HG03442 (cell line): ENCODE data around the gene CYP4F8.
"Not testable (repeated sequence)": the region's sequence is repeated elsewhere in the genome, so short reads cannot be mapped to it uniquely, and the experiment has no call there.

Source experiments
- ATAC-seq: cut with Tn5 transposase; IDR thresholded peaks from one replicate; pipeline ENCODE4 v1.9.1; 2021; ENCODE audit warnings: mild to moderate bottlenecking, moderate library complexity; ENCODE audit not compliant: unreplicated experiment

The CYP4F8 gene

DNA sequence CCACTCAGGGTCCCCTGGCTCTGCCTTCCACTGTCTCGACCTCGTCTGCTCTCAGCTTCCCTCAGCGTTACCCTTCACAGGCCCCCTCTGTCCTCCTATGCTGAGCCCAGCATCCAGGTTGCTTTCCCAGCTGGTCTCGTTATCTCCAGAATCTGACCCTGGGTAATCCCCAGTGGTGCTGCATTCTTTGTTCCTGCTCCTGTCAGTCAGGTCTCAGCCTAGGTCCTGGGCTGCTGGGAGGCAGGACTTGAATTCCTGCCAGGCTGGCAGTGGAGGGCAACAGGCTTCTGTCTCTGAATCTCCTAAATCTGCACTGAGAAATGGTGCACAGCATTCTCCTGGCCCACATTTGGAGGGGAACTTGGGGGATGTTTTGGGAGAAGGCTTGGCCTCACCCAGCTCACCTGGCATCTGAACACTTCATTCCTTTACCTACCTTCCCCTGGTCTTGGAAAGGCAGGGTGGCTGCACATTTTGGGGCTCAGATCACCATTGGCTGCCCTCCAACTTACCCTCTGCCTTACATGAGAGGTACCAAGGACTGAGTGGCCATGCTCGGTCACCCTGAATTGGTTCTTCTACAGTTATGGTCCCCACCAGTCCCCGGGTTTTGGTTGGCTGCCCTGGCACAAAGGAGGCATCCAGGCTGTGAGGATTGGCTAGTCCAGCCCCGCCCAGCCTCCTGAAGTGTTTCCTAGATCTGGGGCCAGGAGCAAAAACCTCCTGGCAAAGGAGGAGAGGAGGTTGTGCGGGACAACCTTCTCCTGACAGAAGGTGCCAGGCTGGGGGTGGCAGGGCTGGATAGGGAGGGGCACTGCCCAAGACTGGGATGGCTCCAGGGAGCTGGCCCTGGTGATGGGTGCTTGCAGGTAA lies at the start of gene CYP4F8:
CYP4F8 (plus strand) TSS at position 712 of the 873 bp plus-strand sequence. CDS start 399 bp downstream, outside the sequence.
- ATAC-seq, result no peak

DNA sequence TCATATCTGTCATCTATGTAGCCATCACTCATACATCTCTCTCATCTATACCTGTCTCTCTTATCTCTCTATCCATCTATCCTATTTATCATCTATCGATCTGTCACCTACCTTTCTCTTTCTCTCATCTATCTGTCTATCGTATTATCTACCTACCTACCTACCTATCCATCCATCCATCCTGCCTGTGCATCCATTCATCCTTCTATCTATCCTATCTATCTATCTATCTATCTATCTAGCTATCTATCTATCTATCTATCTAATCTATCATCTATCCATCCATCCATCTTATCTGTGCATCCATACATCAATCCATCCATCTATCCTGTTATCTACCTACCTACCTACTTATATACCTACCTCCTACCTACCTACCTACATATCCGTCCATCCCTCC lies 44.6 kb upstream of the CYP4F8 start:
- no peak for ATAC-seq

DNA sequence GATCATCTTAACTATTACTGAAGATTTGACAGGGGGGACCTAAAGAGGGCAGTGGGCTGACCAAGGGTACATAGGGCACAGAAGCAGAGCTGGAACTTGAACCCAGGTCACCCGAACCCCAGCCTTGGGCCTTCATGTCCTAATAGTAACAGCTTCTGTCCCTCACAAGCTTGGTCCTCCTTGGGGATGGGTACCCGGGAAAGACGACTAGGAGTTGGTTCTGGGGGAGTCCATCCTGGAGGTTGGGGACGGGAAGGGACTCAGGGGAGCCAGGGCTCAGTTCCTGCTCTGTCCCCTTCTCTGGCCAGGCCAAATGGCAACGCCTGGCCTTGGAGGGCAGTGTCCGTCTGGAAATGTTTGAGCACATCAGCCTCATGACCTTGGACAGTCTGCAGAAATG lies 39.6 kb upstream of the CYP4F8 start:
- ATAC-seq, result no peak

DNA sequence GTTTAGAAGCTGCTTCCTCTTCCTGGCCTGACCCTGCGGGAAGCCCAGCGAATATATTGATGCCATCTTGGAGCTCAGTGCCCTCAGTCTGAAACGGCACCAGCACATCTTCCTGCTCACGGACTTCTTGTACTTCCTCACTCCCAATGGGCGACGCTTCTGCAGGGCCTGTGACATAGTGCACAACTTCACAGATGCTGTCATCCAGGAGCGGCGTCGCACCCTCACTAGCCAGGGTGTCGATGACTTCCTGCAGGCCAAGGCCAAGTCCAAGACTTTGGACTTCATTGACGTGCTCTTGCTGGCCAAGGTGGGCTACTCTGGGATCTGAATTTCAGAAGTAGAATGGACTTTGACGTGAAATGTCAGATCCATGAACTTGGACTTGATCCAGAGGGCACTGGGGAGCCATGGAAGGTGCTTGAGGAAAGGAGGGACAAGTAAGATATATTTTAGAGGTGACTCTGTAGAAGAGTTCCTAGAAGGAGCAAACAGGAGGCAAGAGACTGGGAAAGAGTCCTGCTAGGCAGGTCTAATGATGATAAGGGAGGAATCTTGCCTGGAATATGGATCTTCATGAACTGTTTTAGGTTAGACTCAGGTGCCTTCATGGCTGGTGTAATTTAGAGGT lies 38.4 kb upstream of the CYP4F8 start:
- no peak for ATAC-seq

- no peak for ATAC-seq
Measured at GRCh38 chr19:15577184-15577771, 37.7 kb upstream of the CYP4F8 start.

DNA sequence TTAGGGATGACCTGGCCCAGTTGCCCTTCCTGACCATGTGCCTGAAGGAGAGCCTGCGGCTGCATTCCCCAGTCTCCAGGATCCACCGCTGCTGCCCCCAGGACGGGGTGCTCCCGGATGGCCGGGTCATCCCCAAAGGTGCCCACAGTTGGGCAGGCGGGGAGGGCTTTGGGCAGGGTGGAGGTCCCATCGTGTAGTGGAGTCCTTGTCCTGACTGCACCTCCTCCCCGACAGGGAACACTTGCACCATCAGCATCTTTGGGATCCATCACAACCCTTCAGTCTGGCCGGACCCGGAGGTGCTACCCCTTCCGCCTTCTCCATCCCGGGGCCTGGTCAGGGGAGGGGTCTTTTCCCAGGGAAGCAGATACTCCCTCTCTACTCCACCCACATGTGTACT lies 31.7 kb upstream of the CYP4F8 start:
- no peak for ATAC-seq

DNA sequence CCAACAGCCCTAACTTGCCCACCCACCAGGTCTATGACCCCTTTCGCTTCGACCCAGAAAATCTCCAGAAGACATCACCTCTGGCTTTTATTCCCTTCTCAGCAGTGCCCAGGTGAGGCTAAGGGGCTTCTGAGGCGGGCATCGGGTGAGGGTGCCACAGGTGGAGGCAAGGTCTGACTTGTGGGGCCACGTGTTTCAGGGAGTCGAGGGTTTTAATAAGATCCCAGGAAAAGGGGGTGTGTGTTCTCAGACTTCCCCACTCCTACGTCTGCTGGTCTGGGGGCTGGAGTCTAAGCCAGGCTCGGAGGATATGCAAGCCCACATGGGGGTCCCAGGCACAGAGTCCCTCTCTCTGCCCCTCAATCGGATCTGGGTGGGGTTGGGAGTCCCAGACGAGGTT lies 30.9 kb upstream of the CYP4F8 start:
- no peak for ATAC-seq

DNA sequence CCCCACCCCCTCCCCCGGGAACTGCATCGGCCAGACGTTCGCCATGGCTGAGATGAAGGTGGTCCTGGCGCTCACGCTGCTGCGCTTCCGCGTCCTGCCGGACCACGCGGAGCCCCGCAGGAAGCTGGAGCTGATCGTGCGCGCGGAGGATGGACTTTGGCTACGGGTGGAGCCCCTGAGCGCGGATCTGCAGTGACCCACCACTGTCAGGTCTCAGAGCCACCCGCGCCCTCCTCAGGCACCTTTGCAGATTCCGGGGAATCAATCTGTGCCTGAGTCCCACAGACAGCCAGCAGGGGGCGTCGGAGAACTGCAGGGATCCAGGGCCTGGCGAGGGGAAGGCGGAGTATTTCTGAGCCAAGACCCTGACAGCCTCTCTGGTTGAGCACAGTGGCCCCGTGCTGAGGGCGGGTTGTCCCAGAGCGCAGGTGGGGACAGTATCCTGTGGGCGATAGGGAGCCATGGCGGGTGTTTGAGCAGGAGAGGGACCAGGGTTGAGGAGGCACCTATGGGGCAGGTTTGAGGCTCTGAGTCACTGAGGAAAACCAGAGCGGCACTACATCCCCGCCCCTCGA lies 30.4 kb upstream of the CYP4F8 start:
- ATAC-seq, result no peak

DNA sequence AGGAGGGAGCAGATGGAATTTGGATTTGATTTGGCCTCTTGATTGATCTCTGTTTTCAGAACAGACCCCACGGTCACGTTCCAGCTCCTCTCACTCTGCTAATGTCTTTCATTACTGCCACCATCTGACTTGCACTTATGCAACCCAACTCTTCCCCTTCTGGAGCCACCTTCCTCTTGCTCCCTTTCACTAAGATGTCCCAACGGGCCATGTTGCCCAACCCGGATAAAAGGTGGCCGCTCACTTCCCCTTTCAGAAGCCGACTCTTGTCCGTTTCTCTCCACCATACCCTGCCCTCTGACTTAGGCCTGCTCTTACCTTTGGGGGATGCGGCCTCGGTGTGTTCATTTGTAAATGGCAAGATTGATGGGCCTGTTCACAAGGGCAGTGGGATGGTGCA lies 27.4 kb upstream of the CYP4F8 start:
- no peak for ATAC-seq

GRCh38 chr19:15588265-15588664 lies 26.8 kb upstream of the CYP4F8 start:
- ATAC-seq, result no peak

DNA sequence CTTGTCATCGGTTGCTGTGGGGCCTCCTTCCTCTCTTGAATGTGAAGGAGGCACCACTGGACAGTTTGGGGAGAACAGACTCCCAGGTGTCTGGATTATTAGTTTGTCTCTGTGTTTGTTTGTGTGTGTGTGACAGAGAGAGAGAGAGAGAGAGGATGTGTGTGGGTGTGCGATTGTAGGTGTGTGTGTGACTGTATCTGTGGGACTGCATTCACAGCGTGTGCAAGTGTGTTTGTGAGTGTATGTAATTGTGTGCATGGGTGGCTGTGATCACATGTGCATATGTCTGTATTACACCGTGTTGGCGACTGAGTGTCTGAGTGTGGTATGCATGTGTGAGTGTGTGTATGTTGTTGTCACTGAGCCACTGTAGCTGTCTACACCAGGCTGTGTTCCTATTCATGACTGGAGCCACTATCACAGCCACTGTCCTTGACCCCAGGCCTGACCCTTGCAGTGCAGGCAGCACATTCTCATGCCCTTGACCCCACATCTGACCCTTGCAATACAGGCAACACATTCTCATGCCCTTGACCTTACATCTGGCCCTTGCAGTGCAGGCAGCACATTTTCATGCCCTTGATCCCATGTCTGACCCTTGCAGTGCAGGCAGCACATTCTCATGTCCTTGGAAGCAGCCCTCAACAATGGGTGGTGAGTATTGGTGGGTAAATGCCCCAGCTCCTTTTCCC lies 25.1 kb upstream of the CYP4F8 start:
- no peak for ATAC-seq

DNA sequence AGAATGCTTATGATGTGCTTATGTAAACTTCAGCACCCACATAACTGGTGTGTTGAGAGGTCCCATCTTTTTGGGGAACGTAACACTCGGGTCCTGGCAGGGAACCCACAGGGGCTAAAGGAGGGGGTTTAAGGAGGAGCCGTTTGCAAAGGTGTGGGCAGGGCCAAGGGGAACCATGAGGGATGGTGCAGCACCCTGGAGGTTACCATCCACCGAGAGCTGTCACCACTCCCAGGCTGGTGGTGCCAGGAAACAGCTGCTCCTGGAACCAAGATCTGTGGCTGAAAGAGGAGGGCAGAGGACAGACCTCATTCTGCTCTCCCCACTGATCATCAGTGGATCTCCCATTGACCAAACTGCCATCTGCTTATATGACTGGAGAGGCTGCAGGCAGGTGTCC lies 23.2 kb upstream of the CYP4F8 start:
- no peak for ATAC-seq

DNA sequence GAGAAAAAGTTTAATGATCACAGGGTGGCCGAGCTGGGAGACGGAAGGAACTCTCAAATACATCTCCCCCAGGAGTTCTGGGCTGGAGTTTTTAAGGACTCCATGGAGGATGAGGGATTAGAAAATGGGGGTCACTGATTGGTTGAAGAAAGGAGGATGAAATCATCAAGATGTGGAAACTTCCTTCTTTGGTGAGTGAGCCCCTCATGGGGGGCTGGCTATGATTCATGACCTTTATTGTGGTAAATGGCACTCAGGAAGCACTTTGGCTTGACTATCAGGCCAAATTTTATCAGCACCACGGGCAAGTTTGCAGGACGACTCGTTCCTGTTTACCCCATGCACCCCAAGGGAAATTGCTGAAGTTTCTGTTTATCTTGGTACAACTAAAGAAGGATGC lies 22.5 kb upstream of the CYP4F8 start:
- ATAC-seq, result not testable (repeated sequence)

GRCh38 chr19:15593766-15594165 lies 21.3 kb upstream of the CYP4F8 start:
- not testable (repeated sequence) for ATAC-seq

- ATAC-seq, result no peak
Measured at GRCh38 chr19:15595069-15595468, 19.9 kb upstream of the CYP4F8 start.

DNA sequence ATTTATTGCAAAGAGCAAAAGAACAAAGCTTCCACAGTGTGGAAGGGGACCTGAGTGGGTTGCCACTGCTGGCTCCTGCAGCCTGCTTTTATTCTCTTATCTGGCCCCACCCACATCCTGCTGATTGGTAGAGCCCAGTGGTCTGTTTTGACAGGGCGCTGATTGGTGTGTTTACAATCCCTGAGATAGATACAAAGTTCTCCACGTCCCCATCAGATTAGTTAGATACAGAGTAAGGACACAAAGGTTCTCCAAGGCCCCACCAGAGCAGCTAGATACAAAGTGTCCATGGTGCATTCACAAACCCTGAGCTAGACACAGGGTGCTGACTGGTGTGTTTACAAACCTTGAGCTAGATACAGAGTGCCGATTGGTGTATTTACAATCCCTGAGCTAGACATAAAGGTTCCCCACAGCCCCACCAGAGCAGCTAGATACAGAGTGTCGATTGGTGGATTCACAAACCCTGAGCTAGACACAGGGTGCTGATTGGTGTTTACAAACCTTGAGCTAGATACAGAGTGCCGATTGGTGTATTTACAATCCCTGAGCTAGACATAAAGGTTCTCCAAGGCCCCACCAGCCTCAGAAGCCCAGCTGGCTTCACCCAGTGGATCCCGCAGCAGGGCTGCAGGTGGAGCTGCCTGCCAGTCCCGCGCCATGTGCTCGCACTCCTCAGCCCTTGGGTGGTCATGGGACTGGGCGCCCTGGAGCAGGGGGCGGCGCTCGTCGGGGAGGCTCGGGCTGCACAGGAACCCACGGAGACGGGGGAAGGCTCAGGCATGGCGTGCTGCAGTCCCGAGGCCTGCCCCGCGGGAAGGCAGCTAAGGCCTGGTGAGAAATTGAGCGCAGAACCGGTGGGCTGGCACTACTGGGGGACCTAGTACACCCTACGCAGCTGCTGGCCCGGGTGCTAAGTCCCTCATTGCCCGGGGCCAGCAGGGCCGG lies 6.8 kb upstream of the CYP4F8 start:
- not testable (repeated sequence) for ATAC-seq

- no peak for ATAC-seq
Measured at GRCh38 chr19:15609261-15609660, 5.8 kb upstream of the CYP4F8 start.

DNA sequence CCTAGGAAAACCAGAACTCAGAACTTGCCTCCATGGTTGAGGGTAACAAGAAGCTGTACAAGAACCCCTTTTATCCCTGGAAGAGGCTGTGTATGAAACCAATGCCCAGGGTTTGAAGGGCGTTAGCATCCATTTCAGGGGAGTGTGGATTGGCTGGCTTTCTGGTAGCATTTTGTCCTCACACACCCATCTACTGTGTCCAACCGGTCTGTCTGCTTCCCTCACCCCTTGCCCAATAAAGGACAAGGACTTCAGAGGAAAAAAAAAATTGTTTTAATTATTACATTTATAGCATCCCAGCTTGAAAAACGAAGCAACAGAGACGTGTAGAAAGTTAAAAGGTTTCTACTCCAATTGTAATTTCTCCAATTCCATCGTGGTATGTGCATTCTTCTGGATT lies 2.7 kb upstream of the CYP4F8 start:
- ATAC-seq, result no peak

- no peak for ATAC-seq
Measured at GRCh38 chr19:15613338-15613737, 1.7 kb upstream of the CYP4F8 start.

DNA sequence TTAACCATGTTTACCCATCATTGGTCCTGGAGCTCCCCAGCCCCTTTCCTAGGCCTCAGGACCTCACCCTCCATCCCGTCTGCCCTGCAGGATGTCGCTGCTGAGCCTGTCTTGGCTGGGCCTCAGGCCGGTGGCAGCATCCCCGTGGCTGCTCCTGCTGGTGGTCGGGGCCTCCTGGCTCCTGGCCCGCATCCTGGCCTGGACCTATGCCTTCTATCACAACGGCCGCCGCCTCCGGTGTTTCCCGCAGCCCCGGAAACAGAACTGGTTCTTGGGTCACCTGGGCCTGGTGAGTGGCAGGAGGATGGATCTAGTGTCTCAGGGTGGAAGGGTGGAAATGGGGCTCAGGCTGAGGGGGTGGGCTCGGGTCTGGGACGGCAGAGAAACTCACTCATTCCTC lies 508 bp downstream of the CYP4F8 start:
- no peak for ATAC-seq
